H9 (cell line): ENCODE data around the gene GET4. TPM values are rescaled to one million over a fixed set of nuclear protein-coding genes. Genes with fewer than 3 reads are reported as not detected.

Source experiments
- DNase-seq: peaks from one replicate; pipeline ENCODE4 v3.0.0-alpha.2; 2017
- H2AFZ ChIP-seq: one replicate; pipeline ENCODE4 v1.6.1; 2013; ENCODE audit warnings: mild to moderate bottlenecking, low read length, control low read depth, moderate library complexity
- H2AK5ac ChIP-seq: 2 replicates; pipeline ENCODE4 v1.6.1; 2013; ENCODE audit warnings: low read length, control low read depth, mixed read lengths; ENCODE audit not compliant: insufficient read length
- H2BK120ac ChIP-seq: one replicate; pipeline ENCODE4 v1.6.1; 2013; ENCODE audit warnings: low read depth, mild to moderate bottlenecking, low read length, control low read depth, inconsistent platforms; ENCODE audit not compliant: poor library complexity, severe bottlenecking
- H2BK12ac ChIP-seq: 2 replicates; pipeline ENCODE4 v1.6.1; 2013; ENCODE audit warnings: low read length, control low read depth, mixed read lengths, low read depth; ENCODE audit not compliant: insufficient read length
- H2BK15ac ChIP-seq: 2 replicates; pipeline ENCODE4 v1.6.1; 2013; ENCODE audit warnings: low read depth, low read length, control low read depth
- H2BK20ac ChIP-seq: one replicate; pipeline ENCODE4 v1.6.1; 2013; ENCODE audit warnings: low read depth, mild to moderate bottlenecking, low read length, control low read depth, inconsistent platforms; ENCODE audit not compliant: poor library complexity, severe bottlenecking
- H2BK5ac ChIP-seq: 2 replicates; pipeline ENCODE4 v1.6.1; 2013; ENCODE audit warnings: low read length, control low read depth, mixed read lengths; ENCODE audit not compliant: insufficient read length
- H3K14ac ChIP-seq: 2 replicates; pipeline ENCODE4 v1.6.1; 2013; ENCODE audit warnings: low read length, control low read depth; ENCODE audit not compliant: insufficient read depth
- H3K18ac ChIP-seq: 2 replicates; pipeline ENCODE4 v1.6.1; 2013; ENCODE audit warnings: low read depth, mild to moderate bottlenecking, mixed read lengths, low read length, control low read depth; ENCODE audit not compliant: insufficient read length
- H3K23ac ChIP-seq: 2 replicates; pipeline ENCODE4 v1.6.1; 2013; ENCODE audit warnings: low read length, control low read depth, mixed read lengths, low read depth; ENCODE audit not compliant: insufficient read length
- H3K23me2 ChIP-seq: 2 replicates; pipeline ENCODE4 v1.6.1; 2013; ENCODE audit warnings: low read depth, mild to moderate bottlenecking, mixed read lengths, low read length, control low read depth; ENCODE audit not compliant: insufficient read length, poor library complexity, severe bottlenecking
- H3K27ac ChIP-seq: 2 replicates; pipeline ENCODE4 v1.5.1; 2013; ENCODE audit warnings: low read length, control low read depth, mixed read lengths, low read depth; ENCODE audit not compliant: insufficient read length
- H3K27me3 ChIP-seq: 2 replicates; pipeline ENCODE4 v1.6.1; 2013; ENCODE audit warnings: low read length, control low read depth, inconsistent platforms; ENCODE audit not compliant: insufficient read depth
- H3K4ac ChIP-seq: 2 replicates; pipeline ENCODE4 v1.6.1; 2013; ENCODE audit warnings: low read depth, mild to moderate bottlenecking, control low read depth, inconsistent platforms, low read length, moderate library complexity
- H3K4me1 ChIP-seq: 2 replicates; pipeline ENCODE4 v1.6.1; 2013; ENCODE audit warnings: low read length, control low read depth, inconsistent platforms; ENCODE audit not compliant: insufficient read depth
- H3K4me2 ChIP-seq: 2 replicates; pipeline ENCODE4 v1.6.1; 2013; ENCODE audit warnings: low read length, control low read depth, mixed read lengths; ENCODE audit not compliant: insufficient read length, insufficient read depth
- H3K56ac ChIP-seq: 2 replicates; pipeline ENCODE4 v1.6.1; 2013; ENCODE audit warnings: low read depth, mild to moderate bottlenecking, mixed read lengths, low read length, control low read depth; ENCODE audit not compliant: insufficient read length
- H3K79me1 ChIP-seq: 2 replicates; pipeline ENCODE4 v1.6.1; 2013; ENCODE audit warnings: low read depth, mild to moderate bottlenecking, moderate library complexity, low read length, control low read depth, inconsistent platforms; ENCODE audit not compliant: insufficient read depth, poor library complexity, severe bottlenecking
- H3K79me2 ChIP-seq: 2 replicates; pipeline ENCODE4 v1.6.1; 2013; ENCODE audit warnings: low read length, control low read depth, inconsistent platforms; ENCODE audit not compliant: insufficient read depth
- H3K9ac ChIP-seq: 2 replicates; pipeline ENCODE4 v1.6.1; 2013; ENCODE audit warnings: low read length, control low read depth, mixed read lengths; ENCODE audit not compliant: insufficient read length; ENCODE audit errors: extremely low read depth
- H3K9me3 ChIP-seq: one replicate; pipeline ENCODE4 v1.6.1; 2013; ENCODE audit warnings: low read depth, low read length, inconsistent platforms; ENCODE audit not compliant: control insufficient read depth
- H3T11ph ChIP-seq: one replicate; pipeline ENCODE4 v1.6.1; 2013; ENCODE audit warnings: mild to moderate bottlenecking, low read length, control low read depth, inconsistent platforms
- H4K20me1 ChIP-seq: one replicate; pipeline ENCODE4 v1.6.1; 2013; ENCODE audit not compliant: control insufficient read depth, insufficient read length, insufficient read depth
- H4K5ac ChIP-seq: 2 replicates; pipeline ENCODE4 v1.6.1; 2013; ENCODE audit warnings: low read depth, mild to moderate bottlenecking, mixed read lengths, low read length, control low read depth; ENCODE audit not compliant: insufficient read length
- H4K8ac ChIP-seq: replicated peaks from 2 replicates; pipeline ENCODE4 v1.6.1; 2013; ENCODE audit warnings: low read length, control low read depth, mixed read lengths, low read depth; ENCODE audit not compliant: insufficient read length
- H4K91ac ChIP-seq: 2 replicates; pipeline ENCODE4 v1.6.1; 2013; ENCODE audit warnings: low read depth, mild to moderate bottlenecking, moderate library complexity, mixed read lengths, low read length, control low read depth; ENCODE audit not compliant: insufficient read length
- H3K27ac Mint-ChIP-seq, 3 experiments: 2 replicates in 2 of 3; 3 replicates in 1 of 3; pipeline ENCODE4 v1.8.0; 2020 to 2021; ENCODE audit warnings: mixed read lengths in 3 of 3, mild to moderate bottlenecking in 1 of 3, moderate library complexity in 1 of 3
- H3K27me3 Mint-ChIP-seq: 2 replicates; pipeline ENCODE4 v1.8.0; 2021; ENCODE audit warnings: low read depth, mild to moderate bottlenecking, moderate library complexity, mixed read lengths
- H3K36me3 Mint-ChIP-seq, 3 experiments: 2 replicates in 2 of 3; 3 replicates in 1 of 3; pipeline ENCODE4 v1.8.0; 2020 to 2021; ENCODE audit warnings: low read depth in 3 of 3, mixed read lengths in 3 of 3; ENCODE audit not compliant: insufficient read depth in 1 of 3
- H3K4me1 Mint-ChIP-seq, 2 experiments: 2 replicates each; pipeline ENCODE4 v1.8.0; 2020; ENCODE audit warnings: mixed read lengths in 2 of 2
- H3K4me3 Mint-ChIP-seq, 2 experiments: 2 replicates in 1 of 2; 3 replicates in 1 of 2; pipeline ENCODE4 v1.8.0; 2020 to 2021; ENCODE audit warnings: mild to moderate bottlenecking in 2 of 2, mixed read lengths in 2 of 2, moderate library complexity in 1 of 2
- H3K9me3 Mint-ChIP-seq, 2 experiments: 2 replicates in 1 of 2; 3 replicates in 1 of 2; pipeline ENCODE4 v1.8.0; 2020; ENCODE audit warnings: mild to moderate bottlenecking in 2 of 2, mixed read lengths in 2 of 2, moderate library complexity in 1 of 2
- WGBS: extraction: QIAGEN DNeasy Blood & Tissue Kit; methylation state at CpG from one replicate; pipeline ENCODE4 v1.1.7; 2013; ENCODE audit warnings: missing lambda C conversion rate, low lambda C conversion rate, mixed read lengths; ENCODE audit not compliant: insufficient read length; ENCODE audit errors: extremely low coverage; 5-methylcytosine and 5-hydroxymethylcytosine counted together
- total RNA-seq: library from RNA; stranded (reverse); gene quantifications from 2 replicates; pipeline ENCODE4 v1.2.1, GENCODE V29; 2021
- TF ChIP-seq, protein P1 (sequence below): fragments of 200-600 bp; sonication (generic); conservative IDR thresholded peaks from 3 replicates; pipeline ENCODE4 v1.8.0; 2021; ENCODE audit warnings: antibody characterized with exemption, mild to moderate bottlenecking

GET4 gene
- total RNA-seq, 1 experiment from 2014 or later, result 70.2 TPM

DNA sequence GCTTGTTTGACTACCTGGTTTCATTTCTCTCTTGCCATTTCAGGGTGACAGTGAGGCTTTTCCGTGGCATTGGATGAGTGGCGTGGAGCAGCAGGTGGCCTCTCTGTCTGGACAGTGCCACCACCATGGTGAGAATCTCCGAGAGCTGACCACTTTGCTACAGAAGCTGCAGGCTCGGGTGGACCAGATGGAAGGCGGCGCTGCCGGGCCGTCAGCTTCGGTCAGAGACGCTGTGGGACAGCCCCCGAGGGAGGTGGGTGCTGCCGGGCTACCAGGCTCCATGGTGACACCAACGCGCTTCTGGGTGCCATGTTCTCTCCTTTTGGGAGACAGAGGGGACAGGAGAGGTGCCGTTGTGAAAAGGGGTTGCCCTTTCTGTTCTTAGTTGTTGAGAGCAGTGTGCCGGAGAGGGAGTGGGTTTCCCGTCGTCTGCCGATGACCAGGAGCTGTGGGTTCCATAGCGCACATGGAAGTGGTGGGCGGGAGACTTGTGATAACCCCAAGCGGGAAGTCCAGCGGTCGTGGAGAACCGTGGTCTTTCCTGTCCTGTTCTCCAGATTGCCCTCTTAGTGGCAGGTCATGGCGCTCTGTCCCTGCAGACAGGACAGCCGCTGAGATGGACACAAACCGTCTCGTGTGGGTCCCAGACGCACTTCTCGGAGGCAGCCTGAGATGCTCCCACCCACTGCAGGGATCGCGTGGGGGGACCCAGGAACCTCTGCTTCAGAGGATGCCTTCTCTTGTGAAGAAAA, 22.8 kb upstream of the GET4 start:
- Histone ChIP-seq H3K79me2 (no peaks in the 10 kb centered on the region), H4K8ac (no peak overlapping the region), H3K79me1 (no peaks in the 10 kb centered on the region), H4K5ac (no peak overlapping the region), H2BK15ac (no peak overlapping the region), H2AK5ac (no peak overlapping the region), H3T11ph (no peak overlapping the region), H3K27me3 (no peaks in the 10 kb centered on the region), H2BK5ac (no peak overlapping the region), H4K91ac (no peak overlapping the region), H3K14ac (no peak overlapping the region), H3K9ac (no peak overlapping the region), H3K56ac (no peak overlapping the region), H2AFZ (no peak overlapping the region), H3K4me2 (no peak overlapping the region), H3K23ac (no peak overlapping the region), H2BK120ac (no peak overlapping the region), H2BK20ac (no peak overlapping the region), H3K23me2 (peaks cover 3% of the 10 kb centered on the region), H3K27ac (no peak overlapping the region), H2BK12ac (no peak overlapping the region), H3K4me1 (no peaks in the 10 kb centered on the region), H4K20me1 (peaks cover 3% of the 10 kb centered on the region), H3K18ac (no peak overlapping the region), H3K9me3 (no peaks in the 10 kb centered on the region), H3K4ac (no peak overlapping the region)
- Mint-ChIP-seq H3K9me3 (peaks cover 0 to 2% of the 10 kb centered on the region in 2 experiments; a peak in 1 of 5 replicates), H3K27me3 (no peaks in the 10 kb centered on the region), H3K4me1 (no peaks in the 10 kb centered on the region), H3K4me3 (no peak overlapping the region), H3K27ac (peak overlapping the region in 1 of 3 experiments; percentile 59; a peak in 1 of 7 replicates), H3K36me3 (peaks cover 43 to 87% (median 86%) of the 10 kb centered on the region in 3 experiments)
- no peak for DNase-seq
- TF ChIP-seq, protein P1, sequence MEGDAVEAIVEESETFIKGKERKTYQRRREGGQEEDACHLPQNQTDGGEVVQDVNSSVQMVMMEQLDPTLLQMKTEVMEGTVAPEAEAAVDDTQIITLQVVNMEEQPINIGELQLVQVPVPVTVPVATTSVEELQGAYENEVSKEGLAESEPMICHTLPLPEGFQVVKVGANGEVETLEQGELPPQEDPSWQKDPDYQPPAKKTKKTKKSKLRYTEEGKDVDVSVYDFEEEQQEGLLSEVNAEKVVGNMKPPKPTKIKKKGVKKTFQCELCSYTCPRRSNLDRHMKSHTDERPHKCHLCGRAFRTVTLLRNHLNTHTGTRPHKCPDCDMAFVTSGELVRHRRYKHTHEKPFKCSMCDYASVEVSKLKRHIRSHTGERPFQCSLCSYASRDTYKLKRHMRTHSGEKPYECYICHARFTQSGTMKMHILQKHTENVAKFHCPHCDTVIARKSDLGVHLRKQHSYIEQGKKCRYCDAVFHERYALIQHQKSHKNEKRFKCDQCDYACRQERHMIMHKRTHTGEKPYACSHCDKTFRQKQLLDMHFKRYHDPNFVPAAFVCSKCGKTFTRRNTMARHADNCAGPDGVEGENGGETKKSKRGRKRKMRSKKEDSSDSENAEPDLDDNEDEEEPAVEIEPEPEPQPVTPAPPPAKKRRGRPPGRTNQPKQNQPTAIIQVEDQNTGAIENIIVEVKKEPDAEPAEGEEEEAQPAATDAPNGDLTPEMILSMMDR, result no peak
- WGBS, result no CpG with 5 or more reads among the region's 33 CpGs
